HepG2 (cell line): ENCODE results near the gene GSDMA. TPM values are rescaled to one million over a fixed set of nuclear protein-coding genes. Genes with fewer than 3 reads are reported as not detected.

Experiments
- ATF7-NPFF ChIP-seq: sonication (generic); formaldehyde crosslinking; IDR thresholded peaks from 2 replicates; pipeline ENCODE4 v1.8.1; 2023; ENCODE audit warnings: mild to moderate bottlenecking, low read depth, missing genetic modification reagents, moderate library complexity
- BRD4 ChIP-seq: sonication (generic); formaldehyde crosslinking; IDR thresholded peaks from 2 replicates; pipeline ENCODE4 v1.4.0; 2020; ENCODE audit warnings: missing genetic modification reagents
- E2F5 ChIP-seq: sonication (generic); formaldehyde crosslinking; conservative IDR thresholded peaks from 2 replicates; pipeline ENCODE4 v1.4.0; 2020; ENCODE audit warnings: missing genetic modification reagents
- ETS1 ChIP-seq: sonication (generic); formaldehyde crosslinking; IDR thresholded peaks from 2 replicates; pipeline ENCODE4 v1.4.0; 2020; ENCODE audit warnings: missing genetic modification reagents
- EZH2 ChIP-seq: conservative IDR thresholded peaks from 2 replicates; pipeline ENCODE4 v1.6.1; 2012; ENCODE audit warnings: mild to moderate bottlenecking, low read depth, low read length, moderate library complexity
- FLYWCH1 ChIP-seq: sonication (generic); formaldehyde crosslinking; IDR thresholded peaks from 2 replicates; pipeline ENCODE4 v1.8.1; 2023; ENCODE audit warnings: mild to moderate bottlenecking, missing genetic modification reagents
- FOXA3 ChIP-seq: IDR thresholded peaks from 2 replicates; pipeline ENCODE4 v1.6.1; 2016; ENCODE audit warnings: missing genetic modification reagents, missing compliant biosample characterization
- MATR3 ChIP-seq: sonication (generic); formaldehyde crosslinking; IDR thresholded peaks from 2 replicates; pipeline ENCODE4 v1.4.0; 2020; ENCODE audit warnings: missing genetic modification reagents
- MLX ChIP-seq: IDR thresholded peaks from 2 replicates; pipeline ENCODE4 v1.6.1; 2016
- MXI1 ChIP-seq: IDR thresholded peaks from 3 replicates; pipeline ENCODE4 v1.6.1; 2012; ENCODE audit warnings: low read depth, low read length, inconsistent platforms, borderline replicate concordance
- RBM22 ChIP-seq: fragments of 200-400 bp; formaldehyde crosslinking; optimal IDR thresholded peaks from 2 replicates; pipeline ENCODE3; 2017; ENCODE audit warnings: mild to moderate bottlenecking, low read length, moderate library complexity
- RBM39 ChIP-seq: fragments of 200-400 bp; formaldehyde crosslinking; IDR thresholded peaks from one replicate; pipeline ENCODE4 v1.6.1; 2018; ENCODE audit warnings: antibody characterized with exemption, mild to moderate bottlenecking, low read depth, low read length; ENCODE audit not compliant: poor library complexity, severe bottlenecking
- SALL2 ChIP-seq: sonication (generic); formaldehyde crosslinking; IDR thresholded peaks from 2 replicates; pipeline ENCODE4 v1.8.1; 2023; ENCODE audit warnings: mild to moderate bottlenecking, missing genetic modification reagents, inconsistent platforms
- SMC3 ChIP-seq: IDR thresholded peaks from 2 replicates; pipeline ENCODE4 v1.6.1; 2011; ENCODE audit warnings: low read length, improper control_type of control experiment
- SOX6 ChIP-seq, 2 experiments: fragments of 450-650 bp in 1 of 2; sonication (generic) in 1 of 2; formaldehyde crosslinking in 1 of 2; IDR thresholded peaks; 2 replicates each; pipeline versions ENCODE4 v1.4.0 to v1.6.1; 2017 to 2020; ENCODE audit warnings: antibody characterized with exemption in 1 of 2, mild to moderate bottlenecking in 1 of 2, missing genetic modification reagents in 1 of 2
- ZFP36L1 ChIP-seq: sonication (generic); formaldehyde crosslinking; IDR thresholded peaks from 2 replicates; pipeline ENCODE4 v1.8.0; 2022; ENCODE audit warnings: mild to moderate bottlenecking, missing genetic modification reagents, moderate library complexity
- ZNF33B ChIP-seq: sonication (generic); formaldehyde crosslinking; IDR thresholded peaks from 2 replicates; pipeline ENCODE4 v1.5.1; 2020; ENCODE audit warnings: mild to moderate bottlenecking, missing genetic modification reagents
- ZNF446 ChIP-seq: sonication (generic); formaldehyde crosslinking; IDR thresholded peaks from 2 replicates; pipeline ENCODE4 v1.5.0; 2020; ENCODE audit warnings: mild to moderate bottlenecking, missing genetic modification reagents
- ZNF546 ChIP-seq: sonication (generic); formaldehyde crosslinking; conservative IDR thresholded peaks from 2 replicates; pipeline ENCODE4 v1.8.1; 2023; ENCODE audit warnings: mild to moderate bottlenecking, missing genetic modification reagents
- ZNF556 ChIP-seq: sonication (generic); formaldehyde crosslinking; IDR thresholded peaks from 2 replicates; pipeline ENCODE4 v1.4.0; 2020; ENCODE audit warnings: mild to moderate bottlenecking, missing genetic modification reagents, borderline replicate concordance
- ZNF572 ChIP-seq: sonication (generic); formaldehyde crosslinking; IDR thresholded peaks from 2 replicates; pipeline ENCODE4 v1.5.1; 2020; ENCODE audit warnings: mild to moderate bottlenecking, missing genetic modification reagents
- ZNF652 ChIP-seq: IDR thresholded peaks from 2 replicates; pipeline ENCODE4 v1.6.1; 2016; ENCODE audit warnings: low read depth, borderline replicate concordance
- ZSCAN30 ChIP-seq: sonication (generic); formaldehyde crosslinking; IDR thresholded peaks from 2 replicates; pipeline ENCODE4 v1.5.0; 2020; ENCODE audit warnings: mild to moderate bottlenecking, missing genetic modification reagents
- polyA plus RNA-seq, 8 experiments: library from polyadenylated mRNA; depleted of rRNA in 3 of 8; stranded (reverse) in 7 of 8; unstranded in 1 of 8; fragments of >200 nt; fragmentation: Illumina TruSeq in 4 of 8; extraction: Trizol in 4 of 8; gene quantifications; 2 replicates each; pipeline versions ENCODE4 v1.2.1 to v1.2.3, GENCODE V29; 2011 to 2016; ENCODE audit warnings: low read depth in 4 of 8, missing spikeins in 1 of 8, mixed read lengths in 1 of 8; ENCODE audit not compliant: insufficient read depth in 1 of 8
- total RNA-seq, 5 experiments: library from RNA; depleted of rRNA; stranded (reverse); fragments of >200 nt; fragmentation: Illumina TruSeq; extraction: Trizol; gene quantifications; 2 replicates each; pipeline ENCODE4 v1.2.3, GENCODE V29; 2016; ENCODE audit warnings: low read depth in 1 of 5
- TF ChIP-seq, protein P1 (sequence below): IDR thresholded peaks from 2 replicates; pipeline ENCODE4 v1.6.1; 2016; ENCODE audit warnings: mild to moderate bottlenecking, missing biosample characterization, missing genetic modification reagents
- TF ChIP-seq, protein P2 (sequence below): sonication (generic); formaldehyde crosslinking; IDR thresholded peaks from 2 replicates; pipeline ENCODE4 v1.4.0; 2020; ENCODE audit warnings: missing genetic modification reagents, mild to moderate bottlenecking, borderline replicate concordance

GSDMA gene
- total and polyA plus RNA-seq, 2 of the 13 experiments (the other 11 are each of a cell fraction or from before 2014, with no cell fraction given): not detected

- TF ChIP-seq E2F5 (CRISPR knock-in tag) (no peak), ZNF546 (CRISPR knock-in tag) (no peak), ZNF33B (CRISPR knock-in tag) (peak; percentile 48; the same call in 1 of the 2 replicates), SALL2 (CRISPR knock-in tag) (no peak), FOXA3 (no peak), ZNF572 (no peak), SMC3 (peak; percentile 41), ZNF446 (CRISPR knock-in tag) (no peak), RBM22 (no peak), MATR3 (CRISPR knock-in tag) (no peak), ZFP36L1 (CRISPR knock-in tag) (0 out of 2 replicates have a peak, but pooled peaks have one; percentile 19), ATF7-NPFF (CRISPR knock-in tag) (no peak), ZSCAN30 (CRISPR knock-in tag) (no peak), RBM39 (no peak), ZNF556 (CRISPR knock-in tag) (no peak), FLYWCH1 (no peak), EZH2 (no peak), BRD4 (no peak), ZNF652 (CRISPR knock-in tag) (peak; percentile 93), MXI1 (peak; percentile 50; the same call in 1 of the 3 replicates), MLX (CRISPR knock-in tag) (no peak), ETS1 (no peak), SOX6 (IDR thresholded peaks at IDR 0.05) (no peak), SOX6 (CRISPR knock-in tag; IDR thresholded peaks at IDR 0.05) (no peak)
- TF ChIP-seq, protein P1, sequence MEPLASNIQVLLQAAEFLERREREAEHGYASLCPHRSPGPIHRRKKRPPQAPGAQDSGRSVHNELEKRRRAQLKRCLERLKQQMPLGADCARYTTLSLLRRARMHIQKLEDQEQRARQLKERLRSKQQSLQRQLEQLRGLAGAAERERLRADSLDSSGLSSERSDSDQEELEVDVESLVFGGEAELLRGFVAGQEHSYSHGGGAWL: no peak
- TF ChIP-seq, protein P2, sequence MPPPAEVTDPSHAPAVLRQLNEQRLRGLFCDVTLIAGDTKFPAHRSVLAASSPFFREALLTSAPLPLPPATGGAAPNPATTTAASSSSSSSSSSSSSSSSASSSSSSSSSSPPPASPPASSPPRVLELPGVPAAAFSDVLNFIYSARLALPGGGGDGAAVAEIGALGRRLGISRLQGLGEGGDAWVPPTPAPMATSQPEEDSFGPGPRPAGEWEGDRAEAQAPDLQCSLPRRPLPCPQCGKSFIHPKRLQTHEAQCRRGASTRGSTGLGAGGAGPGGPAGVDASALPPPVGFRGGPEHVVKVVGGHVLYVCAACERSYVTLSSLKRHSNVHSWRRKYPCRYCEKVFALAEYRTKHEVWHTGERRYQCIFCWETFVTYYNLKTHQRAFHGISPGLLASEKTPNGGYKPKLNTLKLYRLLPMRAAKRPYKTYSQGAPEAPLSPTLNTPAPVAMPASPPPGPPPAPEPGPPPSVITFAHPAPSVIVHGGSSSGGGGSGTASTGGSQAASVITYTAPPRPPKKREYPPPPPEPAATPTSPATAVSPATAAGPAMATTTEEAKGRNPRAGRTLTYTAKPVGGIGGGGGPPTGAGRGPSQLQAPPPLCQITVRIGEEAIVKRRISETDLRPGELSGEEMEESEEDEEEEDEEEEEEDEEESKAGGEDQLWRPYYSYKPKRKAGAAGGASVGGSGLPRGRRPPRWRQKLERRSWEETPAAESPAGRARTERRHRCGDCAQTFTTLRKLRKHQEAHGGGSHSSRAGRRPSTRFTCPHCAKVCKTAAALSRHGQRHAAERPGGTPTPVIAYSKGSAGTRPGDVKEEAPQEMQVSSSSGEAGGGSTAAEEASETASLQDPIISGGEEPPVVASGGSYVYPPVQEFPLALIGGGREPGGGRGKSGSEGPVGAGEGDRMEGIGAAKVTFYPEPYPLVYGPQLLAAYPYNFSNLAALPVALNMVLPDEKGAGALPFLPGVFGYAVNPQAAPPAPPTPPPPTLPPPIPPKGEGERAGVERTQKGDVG (CRISPR knock-in tag): no peak
Measured at GRCh38 chr17:39938140-39938869, 24.5 kb upstream of the GSDMA start (continued).
